GM10248 (cell line): ENCODE data around the gene GLOD4.

ENCODE experiments used
- CTCF ChIA-PET: fragments of 300-600 bp; sonication (Branson Sonifier 250); formaldehyde crosslinking; extraction: SDS; loops from one replicate; lab custom pipeline; 2021; ENCODE audit warnings: antibody characterized with exemption; lab: Yijun Ruan, JAX
- POLR2A ChIA-PET: fragments of 350-650 bp; sonication (Branson Sonifier 250); formaldehyde crosslinking; extraction: SDS; loops from one replicate; lab custom pipeline; 2020; ENCODE audit warnings: antibody characterized with exemption; lab: Yijun Ruan, JAX
- DNase-seq: peaks from one replicate; pipeline ENCODE4 v3.0.0; 2012; ENCODE audit errors: extremely low spot score
- TF ChIP-seq, protein P1 (sequence below): IDR thresholded peaks from 2 replicates; pipeline ENCODE4 v1.5.1; 2012; ENCODE audit warnings: mild to moderate bottlenecking, low read depth; ENCODE audit errors: extremely low read depth, missing control alignments, control extremely low read depth

Gene GLOD4

DNA sequence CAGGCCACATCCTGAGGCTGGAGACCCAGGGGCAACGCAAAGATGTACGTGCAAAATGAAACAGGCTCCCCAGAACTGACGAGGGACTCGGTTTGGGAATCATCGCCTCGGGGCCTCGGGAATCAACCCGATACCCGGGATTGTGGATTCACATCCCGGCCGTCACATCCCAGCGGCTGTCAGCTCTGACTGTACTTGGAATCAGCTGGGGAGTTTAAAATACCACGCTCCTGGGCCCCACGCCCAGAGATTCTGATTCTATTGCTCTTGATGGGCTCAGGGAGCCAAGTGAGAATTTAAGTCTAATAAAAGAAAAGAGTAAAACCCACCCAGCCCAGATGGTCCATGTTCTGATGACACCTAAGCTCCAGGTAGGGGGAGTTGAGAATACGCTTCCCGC lies 42.3 kb upstream of the GLOD4 start:
- ChIA-PET CTCF (no interaction called here), POLR2A (no interaction called here)
- TF ChIP-seq, protein P1, sequence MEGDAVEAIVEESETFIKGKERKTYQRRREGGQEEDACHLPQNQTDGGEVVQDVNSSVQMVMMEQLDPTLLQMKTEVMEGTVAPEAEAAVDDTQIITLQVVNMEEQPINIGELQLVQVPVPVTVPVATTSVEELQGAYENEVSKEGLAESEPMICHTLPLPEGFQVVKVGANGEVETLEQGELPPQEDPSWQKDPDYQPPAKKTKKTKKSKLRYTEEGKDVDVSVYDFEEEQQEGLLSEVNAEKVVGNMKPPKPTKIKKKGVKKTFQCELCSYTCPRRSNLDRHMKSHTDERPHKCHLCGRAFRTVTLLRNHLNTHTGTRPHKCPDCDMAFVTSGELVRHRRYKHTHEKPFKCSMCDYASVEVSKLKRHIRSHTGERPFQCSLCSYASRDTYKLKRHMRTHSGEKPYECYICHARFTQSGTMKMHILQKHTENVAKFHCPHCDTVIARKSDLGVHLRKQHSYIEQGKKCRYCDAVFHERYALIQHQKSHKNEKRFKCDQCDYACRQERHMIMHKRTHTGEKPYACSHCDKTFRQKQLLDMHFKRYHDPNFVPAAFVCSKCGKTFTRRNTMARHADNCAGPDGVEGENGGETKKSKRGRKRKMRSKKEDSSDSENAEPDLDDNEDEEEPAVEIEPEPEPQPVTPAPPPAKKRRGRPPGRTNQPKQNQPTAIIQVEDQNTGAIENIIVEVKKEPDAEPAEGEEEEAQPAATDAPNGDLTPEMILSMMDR: no peak
- no peak for DNase-seq

DNA sequence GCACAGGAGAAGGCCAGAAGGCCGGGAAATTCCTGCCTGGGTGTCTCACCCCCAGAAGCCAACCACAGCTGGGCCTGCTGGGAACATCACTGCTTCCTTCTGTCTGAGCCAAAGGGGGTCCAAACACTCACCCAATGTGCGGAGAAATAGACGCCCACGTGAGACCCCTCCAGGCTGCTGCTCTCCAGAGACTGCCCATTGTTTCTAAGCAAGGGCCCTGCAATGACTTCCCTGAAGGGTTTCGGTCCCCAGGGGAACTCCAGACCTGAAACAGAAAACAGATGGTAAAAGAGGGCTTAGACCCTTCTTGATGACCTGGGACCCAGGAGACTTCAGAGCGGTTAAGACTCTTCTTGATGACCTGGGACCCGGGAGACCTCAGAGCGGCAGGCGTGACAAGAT lies 41.4 kb upstream of the GLOD4 start:
- DNase-seq: peak; percentile 54
- POLR2A ChIA-PET: interaction anchor here (0.7 kb wide), 1 partner anchor 670 kb away, joined by 3 read pairs; no protein-coding TSS in a partner anchor
- TF ChIP-seq, protein P1: no peak
- CTCF ChIA-PET: no interaction called here

DNA sequence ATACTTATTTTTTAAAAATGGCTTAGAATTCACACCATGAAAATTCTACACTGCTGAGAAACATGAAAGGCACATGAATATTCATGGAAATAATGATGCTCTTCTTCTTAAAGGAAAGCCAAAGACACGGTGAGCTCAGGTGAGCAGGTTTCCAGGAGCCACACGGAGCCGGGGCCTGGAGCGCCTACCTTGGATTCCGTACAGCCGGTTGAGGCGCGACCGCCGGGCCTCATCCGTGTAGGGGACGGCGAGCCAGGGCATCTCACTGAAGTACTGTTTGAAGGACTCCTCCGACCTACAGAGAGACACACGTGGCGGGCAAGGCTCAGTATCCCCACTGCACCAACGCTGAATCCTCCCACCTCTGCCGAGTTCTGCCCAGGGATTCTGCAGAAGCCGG lies 37.2 kb upstream of the GLOD4 start:
- TF ChIP-seq, protein P1: no peak
- ChIA-PET CTCF (no interaction called here), POLR2A (no interaction called here)
- no peak for DNase-seq

DNA sequence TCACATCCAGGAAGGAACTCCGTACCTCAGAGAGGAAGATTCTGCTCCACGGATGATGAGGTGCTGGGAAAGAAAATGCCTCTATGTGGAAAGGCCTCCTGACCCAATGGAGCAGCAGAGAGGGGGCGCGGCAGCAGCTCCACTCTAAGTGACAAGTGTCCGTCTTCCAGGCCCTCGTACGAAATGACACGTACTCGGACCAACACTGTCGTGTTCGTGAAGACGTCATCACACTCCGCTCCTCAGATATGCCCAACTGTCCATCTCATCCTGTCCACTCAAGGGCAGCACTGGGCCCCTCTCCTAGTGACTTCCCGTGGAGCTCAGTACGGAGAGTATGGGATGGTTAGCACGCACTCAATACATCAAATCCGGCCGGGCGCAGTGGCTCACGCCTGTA lies 32.3 kb upstream of the GLOD4 start:
- TF ChIP-seq, protein P1: no peak
- ChIA-PET POLR2A (no interaction called here), CTCF (no interaction called here)
- no peak for DNase-seq

DNA sequence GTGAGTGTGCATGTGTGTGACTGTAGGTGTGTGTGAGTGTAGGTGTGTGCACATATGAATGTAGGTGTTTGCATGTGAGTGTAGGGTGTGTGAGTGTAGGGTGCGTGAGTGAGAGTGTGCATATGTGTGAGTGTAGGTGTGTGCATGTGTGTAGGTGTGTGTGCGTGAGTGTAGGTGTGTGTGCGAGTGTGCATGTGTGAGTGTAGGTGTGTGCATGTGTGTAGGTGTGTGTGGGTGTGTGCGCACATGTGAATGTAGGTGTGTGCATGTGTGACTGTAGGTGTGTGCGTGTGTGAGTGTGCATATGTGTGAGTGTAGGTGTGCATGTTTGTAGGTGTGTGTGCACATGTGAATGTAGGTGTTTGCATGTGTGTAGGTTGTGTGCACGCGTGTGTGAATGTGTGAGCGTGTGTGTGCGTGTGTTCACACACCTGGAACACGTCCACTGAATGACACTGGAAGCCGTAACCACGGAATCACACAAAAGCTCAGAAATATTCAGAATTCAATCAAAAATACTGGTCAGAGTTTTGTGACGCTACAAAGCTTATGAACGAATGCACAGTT lies 30.6 kb upstream of the GLOD4 start:
- DNase-seq: no peak
- ChIA-PET POLR2A (no interaction called here), CTCF (no interaction called here)
- TF ChIP-seq, protein P1: no peak

DNA sequence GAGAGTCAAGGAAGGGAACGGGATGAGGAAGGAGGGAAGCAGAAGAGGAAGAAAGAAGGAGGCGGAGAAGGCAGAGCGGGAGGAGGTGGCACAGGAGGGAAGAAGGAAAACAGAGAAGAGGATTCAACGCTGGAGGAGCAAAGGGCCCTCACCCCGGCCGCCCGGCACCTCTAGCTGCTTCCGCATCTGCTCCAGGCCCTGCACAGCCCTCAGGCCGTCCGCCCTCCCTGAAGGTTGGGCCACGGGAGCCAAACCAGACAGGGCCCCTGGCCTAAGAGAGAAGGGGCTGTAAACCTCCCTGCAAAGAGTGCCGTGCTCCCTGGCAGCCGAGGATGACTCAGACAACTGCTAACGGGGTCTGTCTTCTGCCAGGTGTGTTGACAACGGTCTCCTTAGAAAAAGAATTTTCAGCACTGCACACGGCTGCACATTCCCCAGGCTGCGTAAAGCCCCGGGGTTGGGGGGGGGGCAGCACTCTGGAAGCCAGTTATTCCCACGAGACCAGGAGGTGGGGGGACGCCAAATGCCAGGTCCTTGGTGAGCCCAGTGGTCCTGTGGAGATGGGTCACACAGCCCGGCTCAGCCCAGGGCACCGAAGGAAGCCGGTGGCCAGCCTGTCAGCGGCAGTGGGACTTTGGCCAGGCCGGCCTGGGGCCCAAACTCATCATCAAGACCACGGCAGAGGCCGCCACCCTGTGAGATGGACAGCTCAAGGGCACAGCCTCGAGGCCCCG lies 29.1 kb upstream of the GLOD4 start:
- TF ChIP-seq, protein P1: no peak
- DNase-seq: no peak
- ChIA-PET CTCF (no interaction called here), POLR2A (no interaction called here)
